HEK293 (cell line): ENCODE measurements around the gene NDC1.
"Not testable (repeated sequence)": the region's sequence is repeated elsewhere in the genome, so short reads cannot be mapped to it uniquely, and the experiment has no call there.

ENCODE experiments used
- ZNF24 ChIP-seq: fragments of 450-650 bp; formaldehyde crosslinking; IDR thresholded peaks from 2 replicates; pipeline ENCODE4 v1.5.1; 2016; ENCODE audit warnings: missing biosample characterization, missing genetic modification characterization
- ZNF514 ChIP-seq: fragments of 450-650 bp; formaldehyde crosslinking; IDR thresholded peaks from 2 replicates; pipeline ENCODE4 v1.5.1; 2016; ENCODE audit warnings: missing biosample characterization, missing genetic modification characterization
- ZNF561 ChIP-seq: fragments of 450-650 bp; IDR thresholded peaks from 2 replicates; pipeline ENCODE4 v1.5.1; 2018; ENCODE audit warnings: missing biosample characterization, missing genetic modification characterization, borderline replicate concordance
- TF ChIP-seq, protein P1 (sequence below): fragments of 450-650 bp; formaldehyde crosslinking; optimal IDR thresholded peaks from 2 replicates; pipeline ENCODE3; 2016; ENCODE audit warnings: missing biosample characterization, mild to moderate bottlenecking, missing genetic modification characterization
- TF ChIP-seq, protein P2 (sequence below): fragments of 450-650 bp; formaldehyde crosslinking; IDR thresholded peaks from 2 replicates; pipeline ENCODE4 v1.5.1; 2016; ENCODE audit warnings: missing biosample characterization, missing genetic modification characterization
- TF ChIP-seq, protein P3 (sequence below): fragments of 450-650 bp; formaldehyde crosslinking; IDR thresholded peaks from 2 replicates; pipeline ENCODE4 v1.5.1; 2016; ENCODE audit warnings: missing biosample characterization, missing genetic modification characterization
- TF ChIP-seq, protein P4 (sequence below): fragments of 450-650 bp; formaldehyde crosslinking; IDR thresholded peaks from 2 replicates; pipeline ENCODE4 v1.5.1; 2016; ENCODE audit warnings: missing biosample characterization, missing genetic modification characterization

DNA sequence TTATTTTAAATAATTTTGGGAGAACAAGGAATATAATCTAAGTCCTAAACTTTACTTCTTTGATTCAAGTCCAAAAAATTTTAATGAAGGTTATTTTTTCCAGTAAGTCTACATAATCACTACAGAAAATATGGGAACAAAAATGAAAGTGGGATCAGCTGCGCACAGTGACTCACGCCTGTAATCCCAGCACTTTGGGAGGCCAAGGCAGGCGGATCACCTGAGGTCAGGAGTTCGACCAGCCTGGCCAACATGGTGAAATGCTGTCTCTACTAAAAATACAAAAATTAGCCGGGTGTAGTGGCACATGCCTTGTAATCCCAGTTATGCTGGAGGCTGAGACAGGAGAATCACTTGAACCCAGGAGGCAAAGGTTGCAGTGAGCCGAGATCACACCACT, 45.5 kb upstream of the NDC1 start:
- TF ChIP-seq, protein P1, sequence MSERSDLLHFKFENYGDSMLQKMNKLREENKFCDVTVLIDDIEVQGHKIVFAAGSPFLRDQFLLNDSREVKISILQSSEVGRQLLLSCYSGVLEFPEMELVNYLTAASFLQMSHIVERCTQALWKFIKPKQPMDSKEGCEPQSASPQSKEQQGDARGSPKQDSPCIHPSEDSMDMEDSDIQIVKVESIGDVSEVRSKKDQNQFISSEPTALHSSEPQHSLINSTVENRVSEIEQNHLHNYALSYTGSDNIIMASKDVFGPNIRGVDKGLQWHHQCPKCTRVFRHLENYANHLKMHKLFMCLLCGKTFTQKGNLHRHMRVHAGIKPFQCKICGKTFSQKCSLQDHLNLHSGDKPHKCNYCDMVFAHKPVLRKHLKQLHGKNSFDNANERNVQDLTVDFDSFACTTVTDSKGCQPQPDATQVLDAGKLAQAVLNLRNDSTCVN: not testable (repeated sequence)
- not testable (repeated sequence) for TF ChIP-seq ZNF24; ZNF561 (tag by site-specific recombination); ZNF514 (tag by site-specific recombination)
- TF ChIP-seq, protein P2, sequence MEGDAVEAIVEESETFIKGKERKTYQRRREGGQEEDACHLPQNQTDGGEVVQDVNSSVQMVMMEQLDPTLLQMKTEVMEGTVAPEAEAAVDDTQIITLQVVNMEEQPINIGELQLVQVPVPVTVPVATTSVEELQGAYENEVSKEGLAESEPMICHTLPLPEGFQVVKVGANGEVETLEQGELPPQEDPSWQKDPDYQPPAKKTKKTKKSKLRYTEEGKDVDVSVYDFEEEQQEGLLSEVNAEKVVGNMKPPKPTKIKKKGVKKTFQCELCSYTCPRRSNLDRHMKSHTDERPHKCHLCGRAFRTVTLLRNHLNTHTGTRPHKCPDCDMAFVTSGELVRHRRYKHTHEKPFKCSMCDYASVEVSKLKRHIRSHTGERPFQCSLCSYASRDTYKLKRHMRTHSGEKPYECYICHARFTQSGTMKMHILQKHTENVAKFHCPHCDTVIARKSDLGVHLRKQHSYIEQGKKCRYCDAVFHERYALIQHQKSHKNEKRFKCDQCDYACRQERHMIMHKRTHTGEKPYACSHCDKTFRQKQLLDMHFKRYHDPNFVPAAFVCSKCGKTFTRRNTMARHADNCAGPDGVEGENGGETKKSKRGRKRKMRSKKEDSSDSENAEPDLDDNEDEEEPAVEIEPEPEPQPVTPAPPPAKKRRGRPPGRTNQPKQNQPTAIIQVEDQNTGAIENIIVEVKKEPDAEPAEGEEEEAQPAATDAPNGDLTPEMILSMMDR (tag by site-specific recombination): not testable (repeated sequence)
- TF ChIP-seq, protein P3, sequence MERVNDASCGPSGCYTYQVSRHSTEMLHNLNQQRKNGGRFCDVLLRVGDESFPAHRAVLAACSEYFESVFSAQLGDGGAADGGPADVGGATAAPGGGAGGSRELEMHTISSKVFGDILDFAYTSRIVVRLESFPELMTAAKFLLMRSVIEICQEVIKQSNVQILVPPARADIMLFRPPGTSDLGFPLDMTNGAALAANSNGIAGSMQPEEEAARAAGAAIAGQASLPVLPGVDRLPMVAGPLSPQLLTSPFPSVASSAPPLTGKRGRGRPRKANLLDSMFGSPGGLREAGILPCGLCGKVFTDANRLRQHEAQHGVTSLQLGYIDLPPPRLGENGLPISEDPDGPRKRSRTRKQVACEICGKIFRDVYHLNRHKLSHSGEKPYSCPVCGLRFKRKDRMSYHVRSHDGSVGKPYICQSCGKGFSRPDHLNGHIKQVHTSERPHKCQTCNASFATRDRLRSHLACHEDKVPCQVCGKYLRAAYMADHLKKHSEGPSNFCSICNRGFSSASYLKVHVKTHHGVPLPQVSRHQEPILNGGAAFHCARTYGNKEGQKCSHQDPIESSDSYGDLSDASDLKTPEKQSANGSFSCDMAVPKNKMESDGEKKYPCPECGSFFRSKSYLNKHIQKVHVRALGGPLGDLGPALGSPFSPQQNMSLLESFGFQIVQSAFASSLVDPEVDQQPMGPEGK (tag by site-specific recombination): not testable (repeated sequence)
- TF ChIP-seq, protein P4, sequence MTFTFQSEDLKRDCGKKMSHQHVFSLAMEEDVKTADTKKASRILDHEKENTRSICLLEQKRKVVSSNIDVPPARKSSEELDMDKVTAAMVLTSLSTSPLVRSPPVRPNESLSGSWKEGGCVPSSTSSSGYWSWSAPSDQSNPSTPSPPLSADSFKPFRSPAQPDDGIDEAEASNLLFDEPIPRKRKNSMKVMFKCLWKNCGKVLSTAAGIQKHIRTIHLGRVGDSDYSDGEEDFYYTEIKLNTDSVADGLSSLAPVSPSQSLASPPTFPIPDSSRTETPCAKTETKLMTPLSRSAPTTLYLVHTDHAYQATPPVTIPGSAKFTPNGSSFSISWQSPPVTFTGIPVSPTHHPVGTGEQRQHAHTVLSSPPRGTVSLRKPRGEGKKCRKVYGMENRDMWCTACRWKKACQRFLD (tag by site-specific recombination): not testable (repeated sequence)
